ENCODE measurements around the gene AOC2.

GRCh38 chr17:42796066-42796758, 48.2 kb upstream of the AOC2 start:
- TF ChIP-seq CTCF (IDR thresholded peaks at IDR 0.05; ENCODE audit: low read depth, low read length, poor library complexity, severe bottlenecking), result no peak
- no peak for TF ChIP-seq EZH2phosphoT487 (IDR thresholded peaks at IDR 0.05; ENCODE audit: borderline replicate concordance, low read length)

Data from DOHH2 (cell line).